Measurements from ENCODE around the gene KAT2B. TPM values are rescaled to one million over a fixed set of nuclear protein-coding genes. Genes with fewer than 3 reads are reported as not detected.

KAT2B gene
- total and polyA plus RNA-seq, 2 of the 8 experiments (the other 6 are each of a cell fraction or from before 2014, with no cell fraction given): 0.24 to 0.91 TPM

GRCh38 chr3:20022954-20023622 lies 17.2 kb upstream of the KAT2B start:
- Histone ChIP-seq H2BK12ac (ENCODE audit: low read depth, low read length) (no peak overlapping the region), H4K5ac (ENCODE audit: insufficient read length, low read depth, low read length) (no peak overlapping the region), H2BK5ac (ENCODE audit: low read depth, low read length) (no peak overlapping the region), H3K79me1 (ENCODE audit: low read depth, low read length) (no peaks in the 10 kb centered on the region), H3K27ac (ENCODE audit: low read depth, low read length) (no peak overlapping the region), H4K91ac (replicated peaks; ENCODE audit: insufficient read length, low read length) (no peak overlapping the region), H2BK120ac (replicated peaks; ENCODE audit: low read depth, low read length) (no peak overlapping the region), H2AK5ac (ENCODE audit: low read depth, low read length) (no peak overlapping the region), H4K8ac (ENCODE audit: extremely low read depth, insufficient read depth, low read length) (no peak overlapping the region), H3K23ac (ENCODE audit: insufficient read length) (no peak overlapping the region), H3K14ac (ENCODE audit: insufficient read length) (no peak overlapping the region), H2BK15ac (ENCODE audit: low read length) (no peak overlapping the region), H3K9ac (replicated peaks in 1 of 4; ENCODE audit: extremely low read depth in 1 of 4, low read depth in 3 of 4, low read length in 3 of 4) (no peak overlapping the region), H3K9me3 (ENCODE audit: insufficient read depth in 2 of 2, low read depth in 1 of 2, low read length in 1 of 2) (no peaks in the 10 kb centered on the region), H4K20me1 (replicated peaks in 1 of 2; ENCODE audit: control insufficient read depth in 1 of 2, insufficient read depth in 2 of 2, low read length in 2 of 2) (no peaks in the 10 kb centered on the region), H3K23me2 (ENCODE audit: low read depth, low read length) (no peaks in the 10 kb centered on the region), H3K4me1 (replicated peaks in 1 of 4; ENCODE audit: control insufficient read depth in 3 of 4, insufficient read depth in 4 of 4, low read length in 3 of 4) (no peaks in the 10 kb centered on the region), H3K56ac (replicated peaks; ENCODE audit: insufficient read length, low read depth, low read length) (no peak overlapping the region), H3K27me3 (replicated peaks in 1 of 4; ENCODE audit: control insufficient read depth in 3 of 4, extremely low read depth in 1 of 4, insufficient read depth in 3 of 4, low read length in 3 of 4) (no peaks in the 10 kb centered on the region), H2AFZ (ENCODE audit: low read length) (no peak overlapping the region), H3K79me2 (ENCODE audit: control insufficient read depth in 1 of 2, insufficient read depth in 2 of 2, low read length in 2 of 2) (no peaks in the 10 kb centered on the region), H3K4me3 (ENCODE audit: extremely low read depth in 1 of 4, insufficient read depth in 2 of 4, low read depth in 3 of 4, low read length in 4 of 4) (no peak overlapping the region), H2BK20ac (ENCODE audit: low read length) (no peak overlapping the region), H3K36me3 (ENCODE audit: control insufficient read depth in 2 of 4, insufficient read depth in 4 of 4, low read length in 3 of 4) (no peaks in the 10 kb centered on the region), H3K4ac (replicated peaks; ENCODE audit: insufficient read length, low read depth, low read length) (no peak overlapping the region), H3K18ac (ENCODE audit: extremely low read depth, low read length) (no peak overlapping the region), H3K4me2 (ENCODE audit: insufficient read depth in 1 of 2, low read depth in 2 of 2, low read length in 2 of 2) (no peak overlapping the region)
- ChIA-PET POLR2A (ENCODE audit: partially characterized antibody) (no interaction called here), CTCF (ENCODE audit: partially characterized antibody) (interaction anchor here (1.2 kb wide), 1 partner anchor 9 kb away, joined by 4 read pairs; no protein-coding TSS in a partner anchor)
- WGBS, 2 experiments (ENCODE audit: extremely low coverage in 1 of 2, insufficient coverage in 1 of 2, insufficient read length in 1 of 2, insufficient replicate concordance in 2 of 2, low coverage in 1 of 2, low lambda C conversion rate in 2 of 2, missing lambda C conversion rate in 1 of 2): 88% methylated on average over 2 of the region's 2 CpGs; no CpG with 5 or more reads in 1 of the 2 experiments
- FAIRE-seq (no peak), DNase-seq (ENCODE audit: low read depth in 1 of 2, low spot score in 2 of 2) (no peak)
- TF ChIP-seq CBX5 (IDR thresholded peaks at IDR 0.05; ENCODE audit: low read depth, low read length) (no peak), CBX8 (IDR thresholded peaks at IDR 0.05; ENCODE audit: borderline replicate concordance, low read depth, low read length) (no peak), SIRT6 (IDR thresholded peaks at IDR 0.05; ENCODE audit: low read length) (no peak), POU5F1 (IDR thresholded peaks at IDR 0.05; ENCODE audit: low read depth, low read length) (no peak), USF2 (IDR thresholded peaks at IDR 0.05; ENCODE audit: low read length) (no peak), RNF2 (IDR thresholded peaks at IDR 0.05; ENCODE audit: borderline replicate concordance, low read depth, low read length, missing control alignments, poor library complexity, severe bottlenecking) (no peak)
